NT2/D1 (cell line): ENCODE data around the gene ST3GAL4.

Experiments
- DNase-seq: peaks from one replicate; pipeline ENCODE4 v3.0.0-alpha.2; 2011; ENCODE audit warnings: low read depth, low spot score
- H3K27me3 ChIP-seq: 2 replicates; pipeline ENCODE4 v1.6.0; 2011; ENCODE audit warnings: mild to moderate bottlenecking; ENCODE audit not compliant: insufficient read length, insufficient read depth
- H3K36me3 ChIP-seq: 2 replicates; pipeline ENCODE4 v1.6.1; 2011; ENCODE audit warnings: mild to moderate bottlenecking, low read length, mixed read lengths; ENCODE audit not compliant: insufficient read depth, insufficient read length
- H3K4me1 ChIP-seq: 2 replicates; pipeline ENCODE4 v1.5.1; 2011; ENCODE audit not compliant: insufficient read depth, insufficient read length
- H3K4me3 ChIP-seq: 2 replicates; pipeline ENCODE4 v1.5.1; 2011; ENCODE audit warnings: low read depth; ENCODE audit not compliant: insufficient read length
- H3K9ac ChIP-seq: 2 replicates; pipeline ENCODE4 v1.6.0; 2011; ENCODE audit warnings: low read depth; ENCODE audit not compliant: insufficient read length
- H3K9me3 ChIP-seq: 2 replicates; pipeline ENCODE4 v1.5.1; 2011; ENCODE audit warnings: mild to moderate bottlenecking, low read length; ENCODE audit not compliant: insufficient read depth
- SUZ12 ChIP-seq: IDR thresholded peaks from 2 replicates; pipeline ENCODE4 v1.6.1; 2011; ENCODE audit not compliant: insufficient read length, insufficient read depth; ENCODE audit errors: extremely low read depth
- YY1 ChIP-seq: IDR thresholded peaks from 2 replicates; pipeline ENCODE4 v1.6.1; 2011; ENCODE audit not compliant: insufficient read length, insufficient read depth
- ZNF274 ChIP-seq: IDR thresholded peaks from 2 replicates; pipeline ENCODE4 v1.6.1; 2011; ENCODE audit warnings: mild to moderate bottlenecking, low read depth, low read length

Gene ST3GAL4

GRCh38 chr11:126311401-126312291 lies 43.8 kb upstream of the ST3GAL4 start:
- Histone ChIP-seq H3K27me3 (no peaks in the 10 kb centered on the region), H3K9ac (no peak overlapping the region), H3K4me3 (no peak overlapping the region), H3K36me3 (peaks cover 12% of the 10 kb centered on the region), H3K9me3 (no peaks in the 10 kb centered on the region), H3K4me1 (no peaks in the 10 kb centered on the region)
- no peak for DNase-seq
- TF ChIP-seq SUZ12 (no peak), ZNF274 (no peak), YY1 (no peak)

GRCh38 chr11:126312961-126313360 lies 42.5 kb upstream of the ST3GAL4 start:
- Histone ChIP-seq H3K9me3 (no peaks in the 10 kb centered on the region), H3K9ac (no peak overlapping the region), H3K27me3 (no peaks in the 10 kb centered on the region), H3K4me3 (no peak overlapping the region), H3K4me1 (no peaks in the 10 kb centered on the region), H3K36me3 (peaks cover 8% of the 10 kb centered on the region)
- TF ChIP-seq SUZ12 (no peak), ZNF274 (no peak), YY1 (no peak)
- DNase-seq, result no peak

GRCh38 chr11:126313826-126314225 lies 41.7 kb upstream of the ST3GAL4 start:
- Histone ChIP-seq H3K9ac (no peak overlapping the region), H3K9me3 (no peaks in the 10 kb centered on the region), H3K4me1 (no peaks in the 10 kb centered on the region), H3K4me3 (no peak overlapping the region), H3K36me3 (peaks cover 8% of the 10 kb centered on the region), H3K27me3 (no peaks in the 10 kb centered on the region)
- TF ChIP-seq SUZ12, result no peak
- TF ChIP-seq YY1, result no peak
- no peak for TF ChIP-seq ZNF274
- no peak for DNase-seq

GRCh38 chr11:126317432-126317755 lies 38.1 kb upstream of the ST3GAL4 start:
- Histone ChIP-seq H3K27me3 (no peaks in the 10 kb centered on the region), H3K9ac (no peak overlapping the region), H3K9me3 (no peaks in the 10 kb centered on the region), H3K36me3 (peaks cover 4% of the 10 kb centered on the region), H3K4me1 (no peaks in the 10 kb centered on the region), H3K4me3 (no peak overlapping the region)
- no peak for TF ChIP-seq SUZ12
- TF ChIP-seq YY1, result no peak
- TF ChIP-seq ZNF274, result no peak
- no peak for DNase-seq

GRCh38 chr11:126317756-126318573 lies 37.5 kb upstream of the ST3GAL4 start:
- TF ChIP-seq YY1, result no peak
- no peak for TF ChIP-seq SUZ12
- no peak for TF ChIP-seq ZNF274
- no peak overlapping the region for H3K9ac ChIP-seq
- peaks cover 4% of the 10 kb centered on the region for H3K36me3 ChIP-seq
- no peaks in the 10 kb centered on the region for H3K27me3 ChIP-seq
- H3K9me3 ChIP-seq, result no peaks in the 10 kb centered on the region
- no peak overlapping the region for H3K4me3 ChIP-seq
- no peaks in the 10 kb centered on the region for H3K4me1 ChIP-seq
- DNase-seq, result no peak

- no peak for DNase-seq
- Histone ChIP-seq H3K9ac (no peak overlapping the region), H3K27me3 (no peaks in the 10 kb centered on the region), H3K9me3 (no peaks in the 10 kb centered on the region), H3K4me3 (no peak overlapping the region), H3K36me3 (peaks cover 3% of the 10 kb centered on the region), H3K4me1 (no peaks in the 10 kb centered on the region)
- TF ChIP-seq ZNF274 (no peak), YY1 (no peak), SUZ12 (no peak)
Observed at GRCh38 chr11:126318574-126319373, 36.7 kb upstream of the ST3GAL4 start.
